Measurements from ENCODE around the gene DDO.

DDO gene

DNA sequence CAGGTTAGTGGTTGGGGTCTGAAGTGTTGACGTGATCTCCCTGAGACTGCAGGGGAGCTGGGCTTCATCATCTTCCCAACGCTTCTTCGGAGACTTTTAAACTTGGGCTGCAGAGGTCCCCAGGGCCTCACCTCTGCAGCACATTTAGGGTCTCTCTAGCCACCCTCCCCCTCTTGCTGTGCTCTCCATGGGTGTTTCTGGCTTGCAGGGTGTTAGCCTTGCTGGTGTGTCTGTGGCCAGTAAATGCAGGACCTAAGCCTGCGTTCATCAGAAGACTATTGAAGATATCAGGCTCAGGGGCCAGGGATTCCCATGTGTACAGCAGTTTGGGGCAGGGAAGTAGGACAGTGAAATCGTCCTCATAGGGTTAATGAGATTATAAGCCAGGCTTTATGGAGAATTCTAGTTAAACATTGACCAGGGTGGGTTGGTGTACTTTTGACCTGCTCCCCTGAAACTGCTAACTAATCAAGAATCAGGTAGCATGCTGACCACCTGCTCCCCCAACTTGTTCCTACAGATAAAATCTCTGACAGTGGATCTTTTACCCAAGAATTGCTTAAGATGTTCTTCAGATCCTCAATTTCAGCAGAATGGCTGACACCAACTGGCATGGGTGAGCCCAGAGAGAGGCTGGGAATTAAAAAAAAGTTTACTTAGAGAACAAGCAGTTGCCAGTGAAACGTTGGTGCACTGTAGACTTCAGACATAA lies 3.8 kb upstream of the DDO start:
- no peak for DNase-seq

DNA sequence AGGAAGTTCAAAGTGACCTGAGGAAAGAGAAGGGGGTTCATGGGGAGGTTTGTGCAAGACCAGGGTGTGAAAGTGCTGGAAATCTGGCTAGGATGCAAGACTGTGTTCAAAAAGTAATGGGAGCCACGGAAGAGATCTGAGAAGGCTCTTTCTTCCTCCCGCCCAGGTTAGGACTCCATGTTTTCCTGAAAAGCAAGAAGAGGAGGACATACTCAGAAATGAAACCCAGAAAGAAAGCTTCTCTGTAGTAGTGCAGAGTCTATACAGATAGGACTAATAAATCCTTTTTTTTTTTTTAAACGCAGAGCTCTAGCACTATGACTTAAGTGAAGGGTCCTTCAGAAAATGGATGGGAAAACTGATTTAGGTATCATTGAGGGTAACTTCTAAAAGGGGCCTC lies 3.2 kb upstream of the DDO start:
- no peak for DNase-seq

DNA sequence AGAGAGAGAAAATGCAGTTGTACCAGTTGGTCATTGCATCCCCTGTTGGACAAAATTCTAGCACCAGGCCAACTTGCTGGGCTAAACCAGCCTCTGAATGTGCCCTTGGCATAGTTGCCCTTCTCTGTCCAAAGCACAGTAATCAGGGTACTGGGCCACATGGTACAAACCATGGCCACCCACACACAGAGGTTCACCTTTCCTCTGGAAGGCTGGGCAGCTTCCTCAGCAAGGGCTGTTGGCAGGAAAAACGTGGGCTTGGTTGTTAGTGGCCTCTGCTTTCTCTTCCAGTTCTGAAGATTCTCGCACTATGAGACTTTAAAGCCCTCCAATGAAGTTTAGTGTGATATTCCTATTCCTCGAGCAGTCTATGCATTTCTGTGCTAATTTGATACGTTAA lies 706 bp downstream of the DDO start:
- DNase-seq = peak; percentile 75

DNA sequence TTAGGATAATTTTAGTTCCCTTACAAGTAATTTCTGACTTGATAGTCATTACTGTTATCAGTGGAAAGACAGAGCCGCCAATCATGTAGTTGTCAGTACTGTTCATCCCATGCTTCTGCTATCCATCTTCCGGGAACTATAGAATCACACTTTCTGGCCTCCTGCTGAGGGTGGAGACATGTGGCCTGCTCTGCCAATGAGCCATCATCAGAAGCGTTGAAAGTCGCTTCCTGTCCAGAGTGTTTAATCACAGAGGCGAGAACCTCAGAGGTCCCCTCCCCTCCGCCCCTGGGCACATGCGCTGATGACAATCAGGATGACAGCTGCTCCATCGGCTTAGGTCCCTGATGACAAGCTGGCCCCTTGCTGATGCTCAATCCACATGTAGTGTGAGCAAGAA lies 3.0 kb downstream of the DDO start:
- no peak for DNase-seq

DNA sequence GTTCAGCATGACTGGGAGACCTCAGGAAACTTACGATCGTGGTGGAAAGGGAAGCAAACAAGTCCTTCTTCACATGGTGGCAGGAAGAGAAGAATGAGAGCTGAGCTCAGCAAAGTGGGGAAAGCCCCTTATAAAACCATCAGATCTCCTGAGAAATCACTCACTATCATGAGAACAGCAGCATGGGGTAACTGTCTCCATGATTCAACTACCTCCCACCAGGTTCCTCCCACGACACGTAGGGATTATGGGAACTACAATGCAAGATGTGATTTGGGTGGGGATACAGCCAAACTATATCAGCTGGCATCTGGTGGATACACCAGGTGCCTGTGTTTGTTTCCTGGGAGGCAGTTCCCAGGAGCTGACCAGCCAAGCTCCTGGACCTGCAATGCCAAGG lies 4.9 kb downstream of the DDO start:
- peak; percentile 80 for DNase-seq

DNA sequence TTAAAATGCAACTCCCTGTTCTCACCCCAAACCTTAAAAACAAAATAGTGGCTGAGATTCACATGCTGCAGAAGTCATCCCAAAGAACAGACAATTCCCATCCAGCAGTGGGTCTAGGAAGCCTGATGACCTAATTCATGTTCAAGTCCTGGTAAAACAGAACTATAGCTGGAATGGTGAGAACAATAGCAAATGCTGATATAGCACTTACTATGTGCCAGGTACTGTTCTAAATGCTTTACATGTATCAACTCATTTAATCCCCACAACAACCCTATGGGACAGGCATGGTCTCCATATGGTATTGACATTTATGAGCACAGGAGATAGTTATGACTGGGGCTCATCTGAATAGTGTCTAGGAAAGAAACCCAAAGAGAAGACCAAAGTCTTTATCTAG lies 5.6 kb downstream of the DDO start:
- DNase-seq = no peak

DNA sequence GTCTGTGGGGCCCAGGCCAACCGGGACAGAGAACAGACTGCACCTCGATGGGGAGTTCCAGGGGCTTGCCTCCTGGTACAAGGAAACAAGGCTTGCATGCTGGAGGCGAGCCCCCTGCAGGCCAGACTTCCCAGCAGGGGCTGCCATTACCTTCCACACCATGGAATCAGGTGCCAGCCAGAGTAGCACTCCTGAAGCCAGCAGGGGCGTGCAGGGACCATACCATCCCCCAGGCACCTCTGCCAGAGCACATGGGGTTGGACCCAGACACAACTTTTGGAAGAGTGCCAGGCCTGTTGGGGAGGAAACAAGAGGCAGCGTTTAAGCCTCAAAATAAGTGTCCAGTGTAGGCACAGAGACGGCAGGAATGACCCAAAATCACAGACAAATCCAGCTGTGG lies 6.5 kb downstream of the DDO start:
- DNase-seq = no peak

DNA sequence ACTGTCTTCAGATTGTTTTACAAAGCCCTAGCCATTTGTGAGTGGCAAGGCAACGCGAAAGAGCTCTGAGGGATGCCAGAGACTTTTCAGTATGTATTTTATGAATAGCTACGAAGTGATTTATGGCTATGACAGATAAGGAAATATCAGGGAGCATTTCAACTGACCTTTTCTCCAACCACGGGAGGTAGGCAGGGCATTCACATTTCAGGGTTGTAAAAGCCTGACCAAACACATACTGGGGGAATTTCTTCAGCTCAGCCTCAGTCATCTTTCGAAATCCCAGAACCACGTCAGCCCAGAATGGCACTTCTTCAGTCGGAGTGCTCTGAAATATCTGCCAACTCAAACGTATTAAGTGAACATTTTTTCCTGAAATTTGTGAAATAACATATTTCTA lies 10.8 kb downstream of the DDO start:
- DNase-seq = peak; percentile 81

DNA sequence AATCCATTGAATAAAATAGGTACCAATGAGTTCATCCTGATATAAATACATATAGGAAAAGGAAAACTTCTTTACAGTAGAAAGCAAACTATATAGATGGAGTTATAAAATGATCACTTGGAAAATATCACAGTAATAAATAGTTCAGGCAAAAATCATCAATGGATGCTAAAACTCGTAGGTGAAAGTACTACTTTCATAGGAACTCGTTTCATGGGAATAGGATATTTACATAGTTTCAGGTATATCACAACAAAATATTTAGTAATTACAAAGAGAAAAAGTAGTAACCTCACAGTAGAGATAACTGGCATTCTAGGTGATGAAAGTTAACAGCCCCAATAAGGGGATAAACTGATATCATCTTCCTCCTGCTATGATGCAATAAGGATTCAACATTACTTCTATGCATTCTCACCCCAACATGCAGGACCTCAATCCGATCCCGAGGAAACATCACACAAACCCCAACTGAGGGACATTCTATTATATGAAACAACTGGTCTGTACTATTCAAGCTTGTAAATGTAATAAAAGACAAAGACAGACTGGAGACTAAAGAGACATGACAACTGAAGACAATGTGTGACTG lies 13.7 kb downstream of the DDO start:
- DNase-seq = no peak

DNA sequence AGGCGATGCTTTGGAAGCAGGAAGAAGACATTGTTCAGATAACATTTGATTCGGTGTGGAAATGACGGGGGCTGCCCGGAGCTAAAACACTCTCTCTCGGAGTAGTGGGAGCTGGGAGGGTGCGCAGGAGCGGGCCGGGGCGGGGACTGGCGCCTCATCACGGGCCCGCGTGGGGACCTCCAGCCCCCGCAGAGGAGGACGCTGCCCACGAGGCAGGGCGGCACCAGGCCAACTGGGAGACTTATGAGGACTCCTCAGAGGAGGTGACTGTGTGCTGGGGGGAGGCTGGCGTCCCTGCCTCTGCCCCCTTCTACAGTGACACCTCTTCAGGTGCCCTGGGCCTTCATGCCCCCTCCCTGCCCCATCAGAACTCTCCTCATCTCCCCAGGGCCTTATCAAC lies 15.2 kb downstream of the DDO start:
- DNase-seq = no peak

DNA sequence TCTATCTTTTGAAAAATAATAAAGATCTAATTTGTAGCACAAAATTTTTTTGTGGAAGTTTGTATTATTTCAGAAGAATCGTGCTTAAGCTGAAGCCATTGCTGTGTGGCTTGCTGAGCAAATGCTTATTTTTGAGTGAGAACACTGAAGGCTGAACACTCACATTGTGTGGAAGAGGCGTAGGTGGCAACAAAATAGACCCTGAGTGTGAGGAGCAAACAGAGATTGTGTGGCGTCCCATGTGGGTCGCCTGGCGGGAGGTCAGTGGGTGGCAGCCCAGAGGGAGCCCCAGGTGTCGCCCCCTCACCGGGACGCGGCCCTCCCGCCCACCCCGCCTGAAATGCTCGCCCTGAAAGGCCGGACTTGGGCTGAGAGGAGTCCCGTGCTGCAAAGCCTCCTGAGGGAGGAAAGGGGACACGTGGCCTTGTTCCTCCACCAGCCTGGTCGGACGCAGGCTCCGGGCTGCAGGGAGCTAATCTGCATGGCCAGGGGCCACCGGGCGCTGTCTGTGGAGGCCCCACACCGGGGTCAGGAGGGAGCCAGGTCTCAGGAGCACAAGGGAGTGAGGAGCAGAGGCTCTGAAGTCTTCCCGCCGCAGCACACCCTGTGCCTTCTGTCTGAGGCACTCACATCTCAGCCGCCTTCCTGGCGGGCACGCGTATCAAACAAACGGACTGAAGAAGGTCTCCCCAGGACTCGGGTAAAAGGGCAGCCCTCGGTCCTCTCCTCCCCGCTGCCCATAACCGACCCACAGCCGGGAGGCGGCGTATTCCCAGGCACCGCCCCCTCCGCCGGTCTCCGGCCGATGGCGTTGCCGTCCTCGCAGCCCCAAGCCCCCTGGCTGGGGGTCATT lies 15.9 kb downstream of the DDO start:
- DNase-seq = no peak

DNA sequence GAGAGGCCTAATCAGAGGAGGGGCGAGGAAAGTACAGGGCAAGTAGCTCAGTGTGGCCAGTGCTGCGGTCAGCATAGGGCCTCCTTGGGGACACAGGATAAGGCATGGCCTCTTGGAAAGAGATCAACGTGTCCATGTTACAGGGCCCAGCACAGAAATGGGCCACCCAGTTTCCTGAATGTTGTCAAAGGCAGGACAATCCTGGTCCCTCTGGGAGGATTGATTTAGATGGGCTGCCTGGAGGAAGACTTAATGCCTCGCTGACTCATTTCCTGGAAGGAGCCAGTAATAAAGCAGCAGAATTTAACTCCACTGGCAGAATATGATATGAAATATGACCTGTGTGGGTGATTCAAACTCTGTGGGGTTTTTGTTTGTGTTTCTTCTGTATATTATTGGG lies 16.6 kb downstream of the DDO start:
- DNase-seq = no peak

DNA sequence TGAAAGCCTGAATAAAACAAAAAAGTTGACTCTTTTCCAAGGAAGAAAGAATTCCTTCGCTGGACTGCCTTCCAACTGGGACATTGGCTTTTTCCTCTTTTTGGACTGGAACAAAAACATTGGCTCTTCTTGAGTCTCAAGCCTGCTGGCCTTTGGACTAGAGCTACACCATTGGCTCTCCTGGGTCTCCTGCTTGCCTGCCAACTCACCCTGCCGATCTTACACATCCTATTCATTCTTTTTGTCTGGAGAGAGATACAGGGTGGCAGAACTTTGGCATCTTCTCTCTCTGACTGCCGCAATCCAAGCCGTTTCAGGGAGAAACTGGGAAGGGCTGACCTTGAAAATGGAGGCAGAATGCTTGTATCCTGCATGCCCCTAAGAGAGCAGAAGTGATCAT lies 20.2 kb downstream of the DDO start:
- no peak for DNase-seq

DNA sequence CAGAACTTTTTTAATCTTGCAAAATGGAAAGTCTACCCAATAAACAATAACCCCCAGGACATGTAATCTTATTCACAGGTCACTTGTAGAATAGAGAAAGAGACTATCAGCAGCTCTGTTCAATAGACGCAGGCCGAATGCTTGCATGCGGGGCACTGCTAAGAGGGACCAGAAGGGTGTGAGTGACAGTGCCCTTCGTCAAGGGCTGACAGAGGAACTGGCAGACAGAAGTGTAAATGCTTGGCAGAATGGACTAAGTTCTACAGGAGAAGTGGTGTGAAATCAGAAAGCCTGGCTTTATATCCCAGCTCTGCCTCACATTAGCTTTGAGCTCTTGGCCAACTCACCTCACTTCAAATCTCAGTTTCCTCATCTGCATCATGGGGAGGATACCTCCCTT lies 21.0 kb downstream of the DDO start:
- DNase-seq = no peak

DNA sequence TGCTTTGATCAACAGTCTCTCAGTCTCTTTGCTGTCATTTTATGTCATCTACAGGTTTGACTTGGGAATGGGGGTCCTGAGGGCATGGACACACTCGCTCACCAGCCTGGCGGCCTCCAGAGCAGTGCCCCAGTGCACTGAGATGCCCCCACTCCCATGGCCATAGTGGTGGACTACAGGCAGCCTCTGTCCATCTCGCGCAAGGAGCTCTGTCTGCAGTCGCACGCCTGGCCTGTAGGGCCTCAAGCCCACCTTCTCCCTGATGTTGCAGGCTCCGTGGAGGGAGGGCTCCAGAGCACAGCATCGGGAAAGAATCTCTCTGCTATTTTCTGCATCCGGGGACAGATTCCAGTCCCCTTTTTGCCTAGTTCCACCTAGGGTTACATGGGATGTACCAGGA lies 22.6 kb downstream of the DDO start:
- DNase-seq = no peak

DNA sequence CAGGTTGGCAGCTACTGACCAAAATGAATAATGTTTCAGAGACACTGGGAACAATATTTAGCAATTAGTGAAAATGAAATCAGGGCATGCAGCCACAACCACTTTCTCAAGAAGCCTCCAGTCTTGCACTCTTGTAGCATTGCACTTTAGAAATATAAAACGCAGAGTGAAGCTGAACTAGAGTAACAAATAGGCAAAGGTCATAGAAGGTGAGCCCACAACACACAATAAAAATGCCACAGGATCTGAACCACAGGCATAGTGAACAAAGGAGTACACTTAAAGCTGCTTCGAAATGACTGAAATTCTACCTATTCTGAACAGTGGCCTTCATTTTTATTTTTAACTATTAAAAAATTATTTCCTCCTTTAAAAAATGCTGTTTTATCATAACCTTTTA lies 25.0 kb downstream of the DDO start:
- no peak for DNase-seq

DNA sequence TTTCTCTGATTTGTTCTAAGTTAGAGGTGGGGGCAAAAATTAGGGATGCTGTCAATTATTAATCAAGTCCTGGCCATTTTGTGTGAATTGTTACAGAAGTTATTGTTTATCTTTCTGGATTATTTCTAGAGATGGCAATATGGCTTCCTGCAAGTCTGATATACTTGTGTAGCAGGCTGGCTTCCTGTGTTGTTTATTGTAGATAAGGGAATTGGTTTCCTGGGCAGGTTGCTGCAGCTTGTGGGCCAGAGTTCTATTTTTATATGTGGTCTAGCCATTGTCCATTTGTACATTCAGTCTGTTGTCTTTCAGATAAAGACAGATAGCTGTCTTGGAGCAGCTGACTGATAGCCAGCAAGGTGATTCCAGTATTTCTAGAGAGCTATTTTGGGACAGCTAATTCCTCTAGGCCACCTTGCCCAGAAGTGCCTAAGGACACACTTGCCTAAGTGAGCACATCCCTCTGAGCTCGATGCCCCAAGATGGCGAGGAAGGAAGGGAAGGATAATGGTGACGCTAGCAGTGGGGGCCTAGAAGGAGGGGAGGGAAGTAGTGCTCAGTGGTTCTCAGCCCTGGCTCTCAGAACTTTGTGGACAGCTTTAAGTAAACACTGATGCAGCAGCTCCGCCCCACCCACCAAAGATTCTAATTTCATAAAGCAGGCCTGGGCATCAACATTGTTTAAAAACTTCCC lies 25.5 kb downstream of the DDO start:
- DNase-seq = no peak

DNA sequence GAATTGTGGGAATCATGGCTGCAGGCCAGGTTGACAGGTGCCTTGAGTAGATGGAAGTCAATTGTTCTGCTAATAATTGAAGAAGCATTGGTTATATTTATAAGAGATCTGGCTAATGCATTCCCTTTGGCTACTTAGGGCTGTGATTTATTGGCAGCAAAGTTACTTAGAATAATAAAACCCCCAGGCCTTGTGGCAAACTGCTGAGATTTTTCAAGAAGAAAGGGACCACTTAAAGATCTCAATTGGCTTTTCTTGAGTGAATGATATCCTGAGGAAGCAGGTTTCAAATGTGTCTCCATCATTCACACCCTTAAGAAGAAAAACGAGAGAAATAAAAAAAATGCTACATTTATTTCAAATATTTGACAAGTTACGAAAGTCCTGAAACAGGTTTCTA lies 27.4 kb downstream of the DDO start:
- DNase-seq = no peak

DNA sequence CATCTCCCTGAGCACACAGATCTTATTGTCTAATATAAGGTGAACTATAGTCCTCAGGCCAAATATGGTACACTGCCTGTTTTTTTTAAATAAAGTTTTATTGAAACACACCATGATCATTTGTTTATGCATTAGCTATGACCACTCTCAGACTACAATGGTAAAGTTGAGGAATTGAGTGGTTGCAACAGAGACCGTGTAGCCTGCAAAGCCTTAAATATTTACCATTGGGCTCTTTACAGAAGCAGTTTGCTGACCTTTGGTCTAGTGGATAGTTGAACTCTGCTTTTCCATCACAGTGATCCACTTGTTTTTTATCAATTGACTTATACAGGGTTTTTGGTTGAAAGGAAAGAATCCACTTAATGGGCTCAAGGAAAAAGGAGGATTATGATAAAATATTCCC lies 29.9 kb downstream of the DDO start:
- no peak for DNase-seq

DNA sequence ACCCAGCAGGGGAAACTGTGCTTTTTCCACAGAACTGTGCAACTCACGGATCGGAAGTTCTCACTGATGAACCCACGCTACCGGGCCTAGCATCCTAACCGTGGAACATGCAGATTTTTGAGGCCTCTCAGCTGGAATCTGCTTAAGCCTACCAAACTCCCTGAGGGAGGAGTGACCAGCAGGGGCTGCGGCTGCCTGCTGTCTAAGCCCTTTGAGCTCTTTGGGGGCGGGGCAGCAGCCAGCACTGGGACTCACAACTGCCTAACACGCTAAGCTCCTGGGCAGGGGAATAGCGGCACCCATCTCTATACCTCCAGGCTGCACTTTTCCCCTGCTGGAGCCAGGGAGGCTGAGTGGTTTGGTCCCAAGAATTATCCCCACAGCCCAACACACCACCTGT lies 36.8 kb downstream of the DDO start:
- no peak for DNase-seq

DNA sequence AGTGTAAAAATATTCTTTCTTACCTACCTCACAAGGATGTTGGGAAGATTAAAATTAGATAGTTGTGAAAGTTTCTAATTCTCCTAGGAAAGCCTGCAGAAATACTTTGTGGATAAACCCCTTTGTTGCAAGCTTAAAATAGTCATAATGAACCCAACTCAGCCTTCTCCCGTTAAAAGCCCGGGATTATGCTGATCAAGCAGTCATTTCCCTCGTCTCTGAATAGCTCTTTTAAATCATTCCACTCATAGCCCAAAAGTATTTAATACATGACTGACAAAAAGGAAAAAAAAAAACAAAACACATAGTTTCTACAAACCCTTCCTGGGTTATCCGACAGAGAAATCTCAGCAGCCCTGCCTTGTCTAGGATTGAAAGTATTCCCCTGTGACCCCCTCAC lies 46.3 kb downstream of the DDO start:
- no peak for DNase-seq

DNA sequence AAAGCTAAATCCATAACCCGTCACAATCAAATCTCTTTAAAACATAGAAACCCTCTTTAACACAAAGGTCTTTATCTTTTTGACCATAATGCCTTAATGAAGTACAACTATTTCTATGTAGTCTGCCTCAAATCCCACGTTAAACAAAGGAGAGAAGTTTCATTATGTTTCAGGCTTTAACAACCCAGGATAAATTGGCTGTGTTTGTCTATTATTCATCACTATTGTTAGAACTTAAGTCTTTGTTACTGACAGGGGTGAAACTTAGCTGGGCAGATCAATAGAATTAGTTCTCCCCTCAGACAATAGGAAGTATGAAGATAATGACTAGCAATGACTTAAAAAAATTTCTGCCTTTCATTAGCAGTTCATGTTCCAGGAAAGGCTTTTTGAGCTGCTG lies 47.1 kb downstream of the DDO start:
- no peak for DNase-seq

DNA sequence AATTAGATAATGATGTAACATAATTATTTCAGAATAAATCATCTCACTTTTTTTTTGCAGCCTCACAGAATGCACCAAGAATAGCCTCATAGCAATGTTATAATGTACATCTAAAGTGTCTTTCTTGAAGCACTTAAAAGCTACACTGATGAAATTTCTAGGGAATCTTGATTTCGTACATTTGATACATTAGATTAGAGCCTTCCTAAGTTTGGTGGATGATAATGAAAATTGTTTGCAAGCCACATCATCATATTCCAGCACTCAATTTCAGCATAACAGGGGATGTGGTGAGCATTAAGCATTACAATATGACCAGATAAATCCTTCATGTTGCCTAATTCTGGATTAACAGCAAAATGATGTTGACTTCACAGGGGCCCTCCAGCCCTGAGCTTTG lies 47.5 kb downstream of the DDO start:
- DNase-seq = no peak

DNA sequence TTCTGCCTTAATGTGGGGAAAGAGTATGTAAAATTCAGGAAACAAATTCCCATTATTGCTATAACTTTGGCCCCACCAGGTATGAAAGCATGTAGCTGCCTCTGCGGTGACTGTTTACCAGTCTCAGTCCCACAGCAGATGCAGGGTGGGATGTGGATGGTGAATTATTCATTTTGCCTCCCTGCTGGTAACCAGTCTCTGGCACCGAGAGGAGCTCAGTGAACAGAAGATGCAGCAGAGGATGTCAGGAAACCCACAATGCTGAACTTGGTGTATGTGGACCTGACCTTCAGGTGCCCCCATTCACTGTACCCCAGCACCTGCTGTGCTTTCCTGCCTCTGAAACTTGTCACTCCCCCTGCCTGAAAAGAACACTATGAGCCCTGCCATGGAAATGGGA lies 48.4 kb downstream of the DDO start:
- DNase-seq = no peak
